ENCODE measurements around the gene FRMD3. TPM values are rescaled to one million over a fixed set of nuclear protein-coding genes. Genes with fewer than 3 reads are reported as not detected.

Gene FRMD3
- total RNA-seq, 1 experiment from 2014 or later, result 3.9 TPM

DNA sequence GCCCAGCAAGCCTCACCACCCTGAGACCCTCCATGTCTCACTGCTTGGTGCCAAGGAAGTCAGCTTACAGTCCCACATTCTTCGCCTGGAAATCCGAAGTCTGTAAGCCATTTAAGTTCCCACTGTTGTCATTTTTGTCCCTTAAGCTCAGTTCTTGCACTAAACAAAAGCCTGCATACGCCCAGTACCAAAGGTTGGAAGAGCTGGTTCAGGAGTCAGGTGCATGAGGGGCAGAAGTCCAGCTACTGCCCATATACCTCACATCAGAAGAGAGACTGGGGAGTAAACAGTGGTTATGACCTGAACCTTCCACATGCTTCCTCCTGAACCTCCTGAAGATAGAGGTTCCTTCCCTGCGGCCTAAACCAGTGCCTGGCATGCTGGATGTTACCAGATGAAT lies 146.0 kb downstream of the FRMD3 start:
- no peak overlapping the region for H3K9ac ChIP-seq (ENCODE audit: low read length)
- intact Hi-C loops (cut with micrococcal nuclease), result no loop called here
- CTCF ChIA-PET, result no interaction called here
- no peaks in the 10 kb centered on the region for H4K20me1 ChIP-seq (ENCODE audit: low read length)
- H2AFZ ChIP-seq (ENCODE audit: low read length), result no peak overlapping the region
- H3K27me3 ChIP-seq (ENCODE audit: low read length), result no peaks in the 10 kb centered on the region
- H3K9me2 ChIP-seq (replicated peaks; ENCODE audit: low read length), result no peaks in the 10 kb centered on the region
- H3F3A ChIP-seq (ENCODE audit: low read length, unreplicated experiment), result no peaks in the 10 kb centered on the region
- POLR2A ChIA-PET (ENCODE audit: unreplicated experiment), result no interaction called here
- no TSS peak for BruUV-seq (replicated peaks)
- H3K4me1 ChIP-seq (ENCODE audit: insufficient read depth, low read length), result no peaks in the 10 kb centered on the region
- DNase-seq (no peak), ATAC-seq (no peak)
- TF ChIP-seq EZH2phosphoT487 (IDR thresholded peaks at IDR 0.05; ENCODE audit: borderline replicate concordance, low read length) (no peak), CTCF (conservative IDR thresholded peaks at IDR 0.05; ENCODE audit: low read depth, low read length) (no peak), EZH2 (IDR thresholded peaks at IDR 0.05; ENCODE audit: low read length, unreplicated experiment) (no peak)
- no peaks in the 10 kb centered on the region for H3K9me3 ChIP-seq (ENCODE audit: low read length)
- no peaks in the 10 kb centered on the region for H3K36me3 ChIP-seq (ENCODE audit: low read depth, low read length)
- no peak overlapping the region for H3K4me3 ChIP-seq (ENCODE audit: low read length)
- H3K79me2 ChIP-seq (ENCODE audit: low read length), result no peaks in the 10 kb centered on the region
- H3K27ac ChIP-seq (ENCODE audit: low read length), result no peak overlapping the region
- no peak overlapping the region for H3K4me2 ChIP-seq (ENCODE audit: low read length)

- Histone ChIP-seq H3K36me3 (ENCODE audit: low read depth, low read length) (no peaks in the 10 kb centered on the region), H2AFZ (ENCODE audit: low read length) (no peak overlapping the region), H3K79me2 (ENCODE audit: low read length) (no peaks in the 10 kb centered on the region), H3F3A (ENCODE audit: low read length, unreplicated experiment) (no peaks in the 10 kb centered on the region), H3K9me3 (ENCODE audit: low read length) (no peaks in the 10 kb centered on the region), H3K4me3 (ENCODE audit: low read length) (no peak overlapping the region), H3K27me3 (ENCODE audit: low read length) (no peaks in the 10 kb centered on the region), H3K9ac (ENCODE audit: low read length) (no peak overlapping the region), H4K20me1 (ENCODE audit: low read length) (no peaks in the 10 kb centered on the region), H3K27ac (ENCODE audit: low read length) (no peak overlapping the region), H3K9me2 (replicated peaks; ENCODE audit: low read length) (no peaks in the 10 kb centered on the region), H3K4me1 (ENCODE audit: insufficient read depth, low read length) (no peaks in the 10 kb centered on the region), H3K4me2 (ENCODE audit: low read length) (no peak overlapping the region)
- TF ChIP-seq EZH2phosphoT487 (IDR thresholded peaks at IDR 0.05; ENCODE audit: borderline replicate concordance, low read length) (no peak), EZH2 (IDR thresholded peaks at IDR 0.05; ENCODE audit: low read length, unreplicated experiment) (no peak), CTCF (conservative IDR thresholded peaks at IDR 0.05; ENCODE audit: low read depth, low read length) (no peak)
- BruUV-seq (replicated peaks), result no TSS peak
- ChIA-PET POLR2A (ENCODE audit: unreplicated experiment) (no interaction called here), CTCF (interaction anchor here (0.6 kb wide), 1 partner anchor 181 kb away, joined by 18 read pairs; no protein-coding TSS in a partner anchor)
- DNase-seq (no peak), ATAC-seq (no peak)
- intact Hi-C loops (cut with micrococcal nuclease), result no loop called here
These were observed 149.9 kb downstream of the FRMD3 start for GRCh38 chr9:83388346-83388745.

DNA sequence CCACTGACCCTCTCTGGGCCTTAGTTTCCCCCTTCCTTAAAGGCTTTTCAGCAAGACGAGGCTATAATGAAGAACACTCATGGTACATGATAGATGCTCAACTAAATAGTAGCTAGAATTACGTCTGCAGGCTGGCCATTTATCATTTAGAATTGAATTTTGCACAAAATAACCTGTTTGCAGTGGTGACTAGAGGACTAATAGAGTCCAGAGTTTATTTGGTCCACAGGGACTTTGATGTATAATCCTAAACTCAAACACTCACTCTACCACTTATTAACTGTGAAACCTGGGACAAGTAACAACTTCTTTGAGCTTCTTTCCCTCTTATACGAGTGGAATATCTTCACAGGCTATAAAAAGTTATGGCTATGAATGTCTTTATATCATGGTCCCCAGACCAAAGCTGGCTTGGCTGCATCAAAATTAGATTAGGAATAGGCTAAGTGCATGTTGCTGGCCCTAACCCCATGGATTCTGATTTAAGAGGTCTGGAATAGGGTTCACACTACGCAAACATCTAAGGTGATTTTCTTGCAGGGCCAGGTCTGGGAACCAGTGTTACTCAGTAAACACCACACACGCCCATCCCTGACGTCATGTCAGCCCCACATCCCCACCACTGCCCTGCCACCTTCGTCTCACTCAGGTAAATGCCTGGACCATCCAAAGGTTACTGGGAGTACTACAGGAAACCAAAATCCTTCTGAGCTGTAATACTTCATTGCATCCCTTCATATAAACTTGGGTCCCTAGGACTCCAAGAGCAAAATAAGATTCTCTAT lies 150.6 kb downstream of the FRMD3 start:
- Histone ChIP-seq H3K4me3 (ENCODE audit: low read length) (no peak overlapping the region), H3K9me3 (ENCODE audit: low read length) (no peaks in the 10 kb centered on the region), H3K27ac (ENCODE audit: low read length) (no peak overlapping the region), H2AFZ (ENCODE audit: low read length) (no peak overlapping the region), H3K4me1 (ENCODE audit: insufficient read depth, low read length) (no peaks in the 10 kb centered on the region), H3K9me2 (replicated peaks; ENCODE audit: low read length) (no peaks in the 10 kb centered on the region), H3F3A (ENCODE audit: low read length, unreplicated experiment) (no peaks in the 10 kb centered on the region), H3K27me3 (ENCODE audit: low read length) (no peaks in the 10 kb centered on the region), H3K4me2 (ENCODE audit: low read length) (no peak overlapping the region), H3K36me3 (ENCODE audit: low read depth, low read length) (no peaks in the 10 kb centered on the region), H4K20me1 (ENCODE audit: low read length) (no peaks in the 10 kb centered on the region), H3K79me2 (ENCODE audit: low read length) (no peaks in the 10 kb centered on the region), H3K9ac (ENCODE audit: low read length) (no peak overlapping the region)
- intact Hi-C loops (cut with micrococcal nuclease), result no loop called here
- POLR2A ChIA-PET (ENCODE audit: unreplicated experiment), result no interaction called here
- no peak for DNase-seq
- no peak for ATAC-seq
- CTCF ChIA-PET, result no interaction called here
- BruUV-seq (replicated peaks), result no TSS peak
- TF ChIP-seq EZH2phosphoT487 (IDR thresholded peaks at IDR 0.05; ENCODE audit: borderline replicate concordance, low read length), result no peak
- TF ChIP-seq CTCF (conservative IDR thresholded peaks at IDR 0.05; ENCODE audit: low read depth, low read length), result no peak
- no peak for TF ChIP-seq EZH2 (IDR thresholded peaks at IDR 0.05; ENCODE audit: low read length, unreplicated experiment)
